A549 (cell line): ENCODE results near the gene SORL1. TPM values are rescaled to one million over a fixed set of nuclear protein-coding genes. Genes with fewer than 3 reads are reported as not detected.

Experiments used
- ATAC-seq, 2 experiments: fragments of 200-7000 bp in 1 of 2; fragments of >200 bp in 1 of 2; cut with Nextera tagmentation in 1 of 2; cut with Tn5 transposase in 1 of 2; 3 replicates each; pipeline versions ENCODE4 v1.8.0 to v1.9.1; 2018 to 2020; ENCODE audit warnings: mild to moderate bottlenecking in 1 of 2, moderate library complexity in 1 of 2
- CTCF ChIA-PET: fragments of 300-600 bp; sonication (Branson Sonifier 250); formaldehyde crosslinking; extraction: SDS; loops from one replicate; lab custom pipeline; 2021; ENCODE audit warnings: antibody characterized with exemption, inconsistent platforms; lab: Yijun Ruan, JAX
- POLR2A ChIA-PET: fragments of 350-600 bp; formaldehyde crosslinking; extraction: SDS; loops from one replicate; lab custom pipeline; 2021; ENCODE audit warnings: antibody characterized with exemption, inconsistent platforms; lab: Yijun Ruan, JAX
- DNase-seq, 2 experiments: peaks; one replicate each; pipeline versions ENCODE4 v3.0.0 to v3.0.0-alpha.2; 2011 to 2016; ENCODE audit warnings: low read depth in 1 of 2, low spot score in 1 of 2
- FAIRE-seq: peaks from 2 replicates; lab custom pipeline; 2011; peaks lifted over from hg19 to GRCh38; lab: Jason Lieb, UNC
- H3K27ac ChIP-seq, 2 experiments: fragments of >200 bp; sonication (Bioruptor Twin); formaldehyde crosslinking; 3 replicates each; pipeline ENCODE4 v1.5.1; 2016 to 2017
- H3K4me1 ChIP-seq: fragments of >200 bp; sonication (Bioruptor Twin); formaldehyde crosslinking; 3 replicates; pipeline ENCODE4 v1.6.1; 2016
- H3K4me2 ChIP-seq: fragments of >200 bp; sonication (Bioruptor Twin); formaldehyde crosslinking; 3 replicates; pipeline ENCODE4 v1.6.1; 2016
- H3K4me3 ChIP-seq: fragments of >200 bp; sonication (Bioruptor Twin); formaldehyde crosslinking; 3 replicates; pipeline ENCODE4 v1.5.1; 2016
- H3K9me3 ChIP-seq: fragments of >200 bp; sonication (Bioruptor Twin); formaldehyde crosslinking; 3 replicates; pipeline ENCODE4 v1.6.1; 2016
- CEBPB ChIP-seq, 2 experiments: fragments of >200 bp in 1 of 2; sonication (Bioruptor Twin) in 1 of 2; formaldehyde crosslinking in 1 of 2; IDR thresholded peaks; 2 replicates each; pipeline ENCODE4 v1.6.1; 2012 to 2016
- E2F6 ChIP-seq: IDR thresholded peaks from 2 replicates; pipeline ENCODE4 v1.6.1; 2012; ENCODE audit warnings: low read depth, borderline replicate concordance
- EHMT2 ChIP-seq: fragments of 200-600 bp; sonication (generic); IDR thresholded peaks from 2 replicates; pipeline ENCODE4 v1.6.1; 2016; ENCODE audit warnings: antibody characterized with exemption, low read depth, mild to moderate bottlenecking, moderate library complexity
- FOSB ChIP-seq: fragments of 250-450 bp; sonication (Bioruptor Pico); IDR thresholded peaks from 2 replicates; pipeline ENCODE4 v1.5.0; 2020; ENCODE audit warnings: mild to moderate bottlenecking, moderate library complexity
- HEYL ChIP-seq: fragments of 250-450 bp; sonication (Bioruptor Pico); IDR thresholded peaks from 2 replicates; pipeline ENCODE4 v1.8.0; 2021; ENCODE audit warnings: mild to moderate bottlenecking, moderate library complexity
- HMGXB4 ChIP-seq: fragments of 250-450 bp; sonication (Bioruptor Pico); IDR thresholded peaks from 2 replicates; pipeline ENCODE4 v1.5.0; 2021; ENCODE audit warnings: mild to moderate bottlenecking, moderate library complexity, borderline replicate concordance
- HOXB13 ChIP-seq: fragments of 250-450 bp; sonication (Bioruptor Pico); IDR thresholded peaks from 2 replicates; pipeline ENCODE4 v1.5.0; 2020; ENCODE audit warnings: low read depth, mild to moderate bottlenecking, moderate library complexity
- HOXB5 ChIP-seq: fragments of 250-450 bp; sonication (Bioruptor Pico); IDR thresholded peaks from 2 replicates; pipeline ENCODE4 v1.5.0; 2020; ENCODE audit warnings: mild to moderate bottlenecking, moderate library complexity
- KDM5A ChIP-seq: fragments of 200-600 bp; sonication (generic); IDR thresholded peaks from 2 replicates; pipeline ENCODE4 v1.6.1; 2016; ENCODE audit warnings: antibody characterized with exemption, mild to moderate bottlenecking
- MAZ ChIP-seq: fragments of 150-350 bp; IDR thresholded peaks from 2 replicates; pipeline ENCODE4 v1.6.1; 2014; ENCODE audit warnings: antibody characterized with exemption, low read depth, low read length, borderline replicate concordance
- MYC ChIP-seq: IDR thresholded peaks from 2 replicates; pipeline ENCODE4 v1.6.1; 2012; ENCODE audit warnings: mild to moderate bottlenecking, inconsistent platforms, low read length, improper control_type of control experiment, borderline replicate concordance
- NR3C1 ChIP-seq: fragments of >200 bp; sonication (Bioruptor Twin); formaldehyde crosslinking; IDR thresholded peaks from 3 replicates; pipeline ENCODE4 v1.6.1; 2017
- POLR2A ChIP-seq: IDR thresholded peaks from 2 replicates; pipeline ENCODE4 v1.6.1; 2012; ENCODE audit warnings: mild to moderate bottlenecking, low read length
- POLR2AphosphoS2 ChIP-seq: conservative IDR thresholded peaks from 2 replicates; pipeline ENCODE4 v1.6.1; 2012; ENCODE audit warnings: low read length, improper control_type of control experiment, inconsistent platforms
- RAD21 ChIP-seq, 2 experiments: fragments of >200 bp in 1 of 2; sonication (Bioruptor Twin) in 1 of 2; formaldehyde crosslinking in 1 of 2; IDR thresholded peaks in 1 of 2; conservative IDR thresholded peaks in 1 of 2; 2 replicates in 1 of 2; 3 replicates in 1 of 2; pipeline ENCODE4 v1.6.1; 2012 to 2018; ENCODE audit warnings: inconsistent platforms in 1 of 2
- REST ChIP-seq: fragments of 200-600 bp; sonication (generic); IDR thresholded peaks from 2 replicates; pipeline ENCODE4 v1.6.1; 2016; ENCODE audit warnings: antibody characterized with exemption, mild to moderate bottlenecking, moderate library complexity
- TFCP2L1 ChIP-seq: fragments of 250-450 bp; sonication (Bioruptor Pico); IDR thresholded peaks from 2 replicates; pipeline ENCODE4 v1.5.0; 2021; ENCODE audit warnings: mild to moderate bottlenecking
- TP53 ChIP-seq: fragments of 250-450 bp; sonication (Bioruptor Pico); IDR thresholded peaks from 2 replicates; pipeline ENCODE4 v1.5.0; 2021; ENCODE audit warnings: mild to moderate bottlenecking, moderate library complexity
- WGBS: methylation state at CpG from one replicate; pipeline ENCODE4 v1.1.6; 2017; ENCODE audit errors: missing lambda C conversion rate; 5-methylcytosine and 5-hydroxymethylcytosine counted together
- polyA plus RNA-seq, 4 experiments: library from polyadenylated mRNA; depleted of rRNA in 3 of 4; stranded (reverse); fragments of >200 nt; fragmentation: RNase III in 1 of 4; extraction: RNeasy Plus Mini Kit Qiagen cat#74134 plus additional on column Dnase treatment in 1 of 4; gene quantifications; 2 replicates in 3 of 4; 3 replicates in 1 of 4; pipeline ENCODE4 v1.2.3, GENCODE V29; 2011 to 2017

Gene SORL1
- polyA plus RNA-seq, 2 of the 4 experiments (the other 2 are of a cell fraction): 0.45 to 3.8 TPM

- Histone ChIP-seq H3K4me2 (no peak overlapping the region), H3K27ac (no peak overlapping the region), H3K9me3 (no peaks in the 10 kb centered on the region; the same call in 2 of the 3 replicates), H3K4me3 (no peak overlapping the region), H3K4me1 (no peaks in the 10 kb centered on the region)
- FAIRE-seq: no peak
- POLR2A ChIA-PET: no interaction called here
- CTCF ChIA-PET: no interaction called here
- no peak for DNase-seq
- ATAC-seq: no peak
- no peak for TF ChIP-seq EHMT2
- TF ChIP-seq E2F6: no peak
- TF ChIP-seq TFCP2L1 (CRISPR knock-in tag): no peak
- TF ChIP-seq POLR2AphosphoS2: no peak
- TF ChIP-seq HEYL (CRISPR knock-in tag): no peak
- no peak for TF ChIP-seq RAD21 (conservative IDR thresholded peaks at IDR 0.05 in 1 of 2, IDR thresholded peaks at IDR 0.05 in 1 of 2)
- TF ChIP-seq TP53 (CRISPR knock-in tag): no peak
- no peak for TF ChIP-seq POLR2A
Measured at GRCh38 chr11:121508449-121508848, 56.3 kb downstream of the SORL1 start.

GRCh38 chr11:121510438-121510837, 58.3 kb downstream of the SORL1 start:
- ChIA-PET CTCF (interaction anchor here (1.6 kb wide), 1 partner anchor 38 kb away, joined by 6 read pairs; no protein-coding TSS in a partner anchor), POLR2A (no interaction called here)
- WGBS: 30% methylated on average over 2 of the region's 2 CpGs
- H3K4me2 ChIP-seq: no peak overlapping the region
- ATAC-seq: no peak
- no peak overlapping the region for H3K4me3 ChIP-seq
- TF ChIP-seq MYC (no peak), TFCP2L1 (CRISPR knock-in tag) (no peak), EHMT2 (no peak), POLR2AphosphoS2 (no peak), HOXB5 (CRISPR knock-in tag) (no peak), REST (no peak), MAZ (no peak), HMGXB4 (CRISPR knock-in tag) (no peak), NR3C1 (no peak)
- no peak overlapping the region for H3K27ac ChIP-seq
- no peak for DNase-seq
- H3K9me3 ChIP-seq: no peaks in the 10 kb centered on the region; the same call in 2 of the 3 replicates
- no peaks in the 10 kb centered on the region for H3K4me1 ChIP-seq
- FAIRE-seq: no peak

- ATAC-seq (no peak), FAIRE-seq (no peak), DNase-seq (no peak)
- Histone ChIP-seq H3K4me3 (no peak overlapping the region), H3K27ac (no peak overlapping the region), H3K9me3 (no peaks in the 10 kb centered on the region), H3K4me2 (no peak overlapping the region), H3K4me1 (no peaks in the 10 kb centered on the region)
- POLR2A ChIA-PET: no interaction called here
- CTCF ChIA-PET: interaction anchor here (1.4 kb wide), 1 partner anchor 318 kb away, joined by 3 read pairs; no protein-coding TSS in a partner anchor
- TF ChIP-seq FOSB: no peak
- no peak for TF ChIP-seq CEBPB (IDR thresholded peaks at IDR 0.05)
- TF ChIP-seq HOXB13 (CRISPR knock-in tag): no peak
- TF ChIP-seq KDM5A: no peak
- 46% methylated on average over 9 of the region's 9 CpGs for WGBS
Measured at GRCh38 chr11:121512468-121513465, 60.7 kb downstream of the SORL1 start.
